ENCODE results near the gene SRC.

GRCh38 chr20:37364013-37364926, 18.3 kb downstream of the SRC start:
- TF ChIP-seq EZH2 (IDR thresholded peaks at IDR 0.05; ENCODE audit: low read depth, unreplicated experiment) = no peak
- no peak for TF ChIP-seq CTCF (conservative IDR thresholded peaks at IDR 0.05; ENCODE audit: low read depth in 2 of 2)
- TF ChIP-seq STAT1 (IDR thresholded peaks at IDR 0.05; ENCODE audit: unreplicated experiment) = no peak
- TF ChIP-seq REST (IDR thresholded peaks at IDR 0.05; ENCODE audit: unreplicated experiment) = no peak
- TF ChIP-seq POLR2AphosphoS5 (IDR thresholded peaks at IDR 0.05; ENCODE audit: low read depth) = no peak
- TF ChIP-seq EZH2phosphoT487 (IDR thresholded peaks at IDR 0.05; ENCODE audit: unreplicated experiment) = no peak
- TF ChIP-seq JUNB (IDR thresholded peaks at IDR 0.05; ENCODE audit: unreplicated experiment) = no peak
- TF ChIP-seq CREB1 (CRISPR knock-in tag; IDR thresholded peaks at IDR 0.05; ENCODE audit: low read depth) = no peak
